Activated T-helper 17 cell treated with anti-CD3 and anti-CD28 coated beads, Interleukin-2, amount 50 U/mL, for 72 hours (primary cell): ENCODE results near the gene SMIM13. TPM values are rescaled to one million over a fixed set of nuclear protein-coding genes. Genes with fewer than 3 reads are reported as not detected.
"Not testable (repeated sequence)": the region's sequence is repeated elsewhere in the genome, so short reads cannot be mapped to it uniquely, and the experiment has no call there.

Experiments
- ATAC-seq: fragments of 150-1000 bp; cut with Tn5 transposase; replicated peaks from 2 replicates; pipeline ENCODE4 v1.10.0; 2021; ENCODE audit warnings: mild to moderate bottlenecking, moderate library complexity
- H3K27ac Mint-ChIP-seq: one replicate; pipeline ENCODE4 v1.8.0; 2022; ENCODE audit warnings: mixed read lengths
- H3K27me3 Mint-ChIP-seq: one replicate; pipeline ENCODE4 v1.8.0; 2022; ENCODE audit warnings: mixed read lengths
- H3K36me3 Mint-ChIP-seq: one replicate; pipeline ENCODE4 v1.8.0; 2022; ENCODE audit warnings: low read depth, mild to moderate bottlenecking, mixed read lengths
- H3K4me1 Mint-ChIP-seq: one replicate; pipeline ENCODE4 v1.8.0; 2022; ENCODE audit warnings: mixed read lengths
- H3K4me3 Mint-ChIP-seq: one replicate; pipeline ENCODE4 v1.8.0; 2022; ENCODE audit warnings: mild to moderate bottlenecking, mixed read lengths
- H3K9me3 Mint-ChIP-seq: one replicate; pipeline ENCODE4 v1.8.0; 2022; ENCODE audit warnings: mixed read lengths
- total RNA-seq, 2 donors: library from RNA; stranded (reverse); gene quantifications; one replicate each; pipeline ENCODE4 v1.2.3, GENCODE V29; 2022

Gene SMIM13
- total RNA-seq, 2 donors from 2014 or later: 5.8 to 10.5 TPM

DNA sequence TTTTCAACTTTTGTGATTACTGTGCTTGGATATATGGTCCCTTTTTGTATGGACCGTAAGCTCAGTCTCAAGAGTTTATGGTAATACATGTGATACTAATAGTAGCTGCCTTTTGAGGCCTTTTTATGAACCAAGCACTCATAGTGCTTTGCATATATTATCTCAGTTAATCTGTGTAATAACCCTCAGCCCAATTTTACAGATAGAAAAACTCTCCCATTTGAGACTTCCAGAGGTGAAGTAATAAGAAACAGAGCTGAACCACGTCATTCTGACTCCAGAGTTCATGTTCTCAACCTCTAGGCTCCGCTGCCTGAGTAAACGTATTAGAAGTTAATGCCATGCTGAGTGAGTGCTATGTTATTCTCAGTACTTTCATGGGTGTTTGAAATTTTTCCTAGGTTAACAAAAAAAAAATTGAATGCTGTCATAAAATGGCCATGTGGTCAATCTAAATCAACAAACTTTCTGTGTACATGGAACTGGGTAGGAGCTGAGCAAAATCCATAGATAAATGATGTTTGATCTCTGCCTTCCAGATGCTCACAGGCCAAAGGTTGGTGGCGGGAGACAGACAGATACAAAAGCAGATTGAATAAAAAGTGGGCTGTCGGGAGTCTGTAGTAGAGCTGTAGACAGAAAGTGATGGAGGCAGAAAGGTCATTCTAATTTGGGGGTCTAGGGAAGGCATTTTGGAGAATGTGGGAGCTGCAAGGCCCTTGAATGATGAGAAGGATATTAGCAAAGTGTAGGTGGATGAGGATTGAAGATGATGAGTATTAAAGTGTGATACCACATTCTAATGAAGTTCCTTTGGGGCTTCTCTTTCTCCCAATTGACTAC lies 26.9 kb upstream of the SMIM13 start:
- H3K4me3 Mint-ChIP-seq: no peak overlapping the region
- no peaks in the 10 kb centered on the region for H3K9me3 Mint-ChIP-seq
- H3K27me3 Mint-ChIP-seq: peaks cover 7% of the 10 kb centered on the region
- H3K27ac Mint-ChIP-seq: no peak overlapping the region
- H3K36me3 Mint-ChIP-seq: no peaks in the 10 kb centered on the region
- ATAC-seq: no peak
- no peaks in the 10 kb centered on the region for H3K4me1 Mint-ChIP-seq

DNA sequence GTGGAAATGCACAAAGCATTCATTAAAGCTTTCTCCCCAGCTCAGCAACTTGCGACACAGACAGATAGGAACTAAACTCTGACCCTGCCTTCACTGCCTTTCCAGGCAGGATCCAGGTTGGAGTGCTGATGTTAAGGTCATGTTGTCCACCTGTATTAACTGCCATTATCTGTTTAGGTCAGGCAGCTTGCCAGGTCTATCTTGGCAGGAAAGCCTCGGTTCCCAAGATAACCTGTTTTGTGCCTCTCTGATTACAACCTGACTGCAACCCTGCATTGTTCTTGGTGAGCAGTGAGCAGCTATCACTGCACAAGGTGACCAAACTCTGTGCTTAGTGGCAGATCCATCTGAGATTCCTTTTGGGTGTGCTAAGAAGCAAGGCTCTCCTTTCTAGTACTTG lies 26.3 kb upstream of the SMIM13 start:
- no peak overlapping the region for H3K27ac Mint-ChIP-seq
- H3K4me3 Mint-ChIP-seq: no peak overlapping the region
- H3K27me3 Mint-ChIP-seq: peaks cover 7% of the 10 kb centered on the region
- no peaks in the 10 kb centered on the region for H3K9me3 Mint-ChIP-seq
- H3K36me3 Mint-ChIP-seq: no peaks in the 10 kb centered on the region
- ATAC-seq: no peak
- no peaks in the 10 kb centered on the region for H3K4me1 Mint-ChIP-seq

DNA sequence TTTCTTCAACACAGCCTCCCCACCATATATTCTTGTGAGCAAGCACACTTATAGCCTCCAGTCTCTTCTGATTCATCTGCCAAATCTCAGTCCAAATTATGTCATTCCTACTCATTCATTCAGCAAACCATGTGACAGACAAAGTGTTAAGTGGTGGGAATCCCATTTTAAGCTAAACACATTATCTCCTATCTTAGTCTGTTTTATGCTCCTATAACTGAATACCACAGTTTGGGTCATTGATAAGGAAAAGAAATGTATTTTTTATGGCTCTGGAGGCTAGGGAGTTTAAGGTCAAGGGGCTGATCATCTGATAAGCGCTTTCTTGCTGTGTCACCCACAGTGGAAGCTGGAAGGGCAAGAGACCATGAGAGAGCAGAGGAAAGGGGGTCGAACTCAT lies 23.9 kb upstream of the SMIM13 start:
- H3K4me1 Mint-ChIP-seq: no peaks in the 10 kb centered on the region
- H3K9me3 Mint-ChIP-seq: no peaks in the 10 kb centered on the region
- H3K4me3 Mint-ChIP-seq: no peak overlapping the region
- peaks cover 4% of the 10 kb centered on the region for H3K27me3 Mint-ChIP-seq
- ATAC-seq: no peak
- H3K27ac Mint-ChIP-seq: no peak overlapping the region
- no peaks in the 10 kb centered on the region for H3K36me3 Mint-ChIP-seq

DNA sequence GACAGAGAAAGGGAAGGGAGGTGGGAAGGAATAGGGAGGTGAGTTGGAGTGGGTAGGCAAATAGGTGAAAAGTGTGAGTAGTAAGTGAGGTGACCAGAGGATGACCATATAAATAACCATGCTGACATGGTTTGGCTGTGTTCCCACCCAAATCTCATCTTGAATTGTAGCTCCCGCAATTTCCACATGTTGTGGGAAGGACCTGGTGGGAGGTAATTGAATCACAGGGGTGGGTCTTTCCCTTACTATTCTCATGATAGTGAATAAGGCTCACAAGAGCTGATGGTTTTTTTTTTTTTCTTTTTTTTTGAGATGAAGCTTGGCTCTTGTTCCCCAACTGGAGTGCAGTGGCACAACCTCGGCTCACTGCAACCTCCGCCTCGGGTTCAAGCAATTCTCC lies 21.5 kb upstream of the SMIM13 start:
- H3K36me3 Mint-ChIP-seq: no peaks in the 10 kb centered on the region
- no peaks in the 10 kb centered on the region for H3K9me3 Mint-ChIP-seq
- no peak overlapping the region for H3K27ac Mint-ChIP-seq
- peaks cover 4% of the 10 kb centered on the region for H3K27me3 Mint-ChIP-seq
- H3K4me3 Mint-ChIP-seq: no peak overlapping the region
- H3K4me1 Mint-ChIP-seq: no peaks in the 10 kb centered on the region
- no peak for ATAC-seq

DNA sequence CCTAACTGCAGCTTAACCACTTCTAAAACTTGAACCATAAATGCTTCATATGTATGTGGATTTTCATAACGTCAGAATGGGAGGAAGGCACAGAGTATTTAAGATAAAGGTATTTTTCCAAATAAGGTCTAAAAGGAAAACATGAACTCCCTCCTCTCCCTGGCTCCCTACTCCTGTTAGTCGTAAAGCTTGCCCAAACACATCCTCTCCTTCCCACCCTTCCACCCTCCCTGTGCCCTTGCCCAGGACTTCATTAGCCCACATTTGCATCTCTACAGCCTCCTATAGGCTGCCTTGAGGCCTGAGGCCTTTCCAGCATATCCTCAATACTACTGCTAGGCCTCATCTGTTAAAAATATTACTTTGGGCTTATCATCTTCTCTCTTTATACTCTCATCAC lies 17.1 kb upstream of the SMIM13 start:
- no peak overlapping the region for H3K27ac Mint-ChIP-seq
- no peaks in the 10 kb centered on the region for H3K9me3 Mint-ChIP-seq
- no peak overlapping the region for H3K4me3 Mint-ChIP-seq
- no peaks in the 10 kb centered on the region for H3K4me1 Mint-ChIP-seq
- no peak for ATAC-seq
- H3K27me3 Mint-ChIP-seq: no peaks in the 10 kb centered on the region
- H3K36me3 Mint-ChIP-seq: no peaks in the 10 kb centered on the region

DNA sequence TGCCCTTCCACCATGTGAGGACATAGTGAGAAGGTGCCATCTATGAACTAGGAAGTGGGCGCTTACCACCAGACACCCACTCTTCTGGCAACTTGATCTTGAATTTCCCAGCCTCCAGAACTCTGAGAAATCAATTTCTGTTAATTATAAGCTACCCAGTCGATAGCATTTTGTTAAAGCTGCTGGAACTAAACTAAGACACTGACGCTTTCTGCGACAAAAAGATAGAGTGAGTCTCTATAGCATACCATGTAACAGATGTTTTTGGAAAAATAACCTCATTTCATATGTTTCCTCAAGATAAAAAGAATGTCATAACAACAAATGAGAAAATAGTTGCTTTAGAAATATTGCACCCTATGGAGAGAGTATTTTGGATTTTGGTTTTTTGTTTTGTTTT lies 15.4 kb upstream of the SMIM13 start:
- H3K27me3 Mint-ChIP-seq: peaks cover under 1% of the 10 kb centered on the region
- H3K36me3 Mint-ChIP-seq: no peaks in the 10 kb centered on the region
- no peak for ATAC-seq
- no peaks in the 10 kb centered on the region for H3K4me1 Mint-ChIP-seq
- H3K4me3 Mint-ChIP-seq: no peak overlapping the region
- H3K9me3 Mint-ChIP-seq: no peaks in the 10 kb centered on the region
- no peak overlapping the region for H3K27ac Mint-ChIP-seq

DNA sequence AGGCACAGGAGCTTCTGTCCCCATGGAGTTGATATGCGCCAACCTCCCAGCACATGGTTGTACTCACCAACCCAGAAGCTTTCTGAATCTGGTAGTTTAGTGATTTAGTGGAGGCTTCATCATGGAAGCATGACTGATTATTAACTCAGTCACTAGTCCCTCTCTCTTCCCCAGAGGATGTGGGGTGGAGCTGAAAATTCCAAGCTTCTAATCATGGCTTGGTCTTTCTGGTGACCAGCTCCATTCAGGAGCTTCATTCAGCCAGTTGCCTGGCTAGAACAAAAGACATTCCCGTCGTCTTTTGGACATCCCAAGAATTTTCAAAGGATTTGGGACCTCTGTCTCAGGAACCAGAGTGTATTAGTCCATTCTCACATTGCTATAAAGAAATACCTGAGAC lies 13.3 kb upstream of the SMIM13 start:
- Mint-ChIP-seq H3K9me3 (no peaks in the 10 kb centered on the region), H3K4me1 (no peaks in the 10 kb centered on the region), H3K4me3 (no peak overlapping the region), H3K27me3 (peaks cover 4% of the 10 kb centered on the region), H3K27ac (no peak overlapping the region), H3K36me3 (no peaks in the 10 kb centered on the region)
- ATAC-seq: no peak

DNA sequence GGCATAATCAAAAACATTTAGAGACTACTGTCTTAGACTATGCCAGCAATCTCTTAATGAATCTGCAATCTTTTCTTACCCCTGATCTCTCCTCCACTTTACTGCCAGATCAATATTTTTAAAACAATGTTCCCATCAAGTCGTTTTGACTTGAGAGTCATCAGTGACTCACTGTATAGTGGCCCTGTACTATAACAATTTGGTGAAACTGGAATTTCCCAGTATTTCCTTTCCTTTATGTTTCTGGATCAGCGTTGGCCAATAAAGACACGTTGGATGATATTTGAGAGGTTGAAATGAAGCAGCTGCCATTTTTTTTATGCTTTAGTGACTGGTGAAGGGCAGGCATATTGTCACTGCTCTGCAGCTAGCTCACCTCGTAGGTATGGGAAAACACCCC lies 10.1 kb upstream of the SMIM13 start:
- Mint-ChIP-seq H3K27me3 (peaks cover 4% of the 10 kb centered on the region), H3K27ac (no peak overlapping the region), H3K4me1 (no peaks in the 10 kb centered on the region)

DNA sequence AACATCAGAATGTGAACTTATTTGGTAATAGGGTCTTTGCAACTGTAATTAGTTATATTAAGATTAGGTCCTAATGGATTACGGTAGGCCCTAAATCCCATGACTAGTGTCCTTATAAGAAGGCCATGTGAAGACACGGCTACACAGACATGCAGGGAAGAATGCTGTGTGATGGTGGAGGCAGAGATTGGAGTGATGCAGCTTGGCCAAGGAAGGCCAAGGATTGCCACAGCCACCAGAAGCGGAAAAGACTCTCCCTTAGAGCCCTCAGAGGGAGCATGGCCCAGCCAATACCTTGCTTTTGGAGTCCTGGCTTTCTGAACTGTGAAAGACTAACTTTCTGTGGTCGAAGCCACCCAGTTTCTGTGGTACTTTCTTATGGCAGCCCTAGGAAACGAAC lies 9.7 kb upstream of the SMIM13 start:
- Mint-ChIP-seq H3K4me3 (no peak overlapping the region), H3K27ac (no peak overlapping the region), H3K4me1 (no peaks in the 10 kb centered on the region), H3K36me3 (no peaks in the 10 kb centered on the region), H3K9me3 (no peaks in the 10 kb centered on the region), H3K27me3 (peaks cover 4% of the 10 kb centered on the region)
- no peak for ATAC-seq

More for the DNA sequence above, 10.1 kb upstream of the SMIM13 start:
- Mint-ChIP-seq H3K36me3 (no peaks in the 10 kb centered on the region), H3K4me3 (no peak overlapping the region), H3K9me3 (no peaks in the 10 kb centered on the region)
- no peak for ATAC-seq

DNA sequence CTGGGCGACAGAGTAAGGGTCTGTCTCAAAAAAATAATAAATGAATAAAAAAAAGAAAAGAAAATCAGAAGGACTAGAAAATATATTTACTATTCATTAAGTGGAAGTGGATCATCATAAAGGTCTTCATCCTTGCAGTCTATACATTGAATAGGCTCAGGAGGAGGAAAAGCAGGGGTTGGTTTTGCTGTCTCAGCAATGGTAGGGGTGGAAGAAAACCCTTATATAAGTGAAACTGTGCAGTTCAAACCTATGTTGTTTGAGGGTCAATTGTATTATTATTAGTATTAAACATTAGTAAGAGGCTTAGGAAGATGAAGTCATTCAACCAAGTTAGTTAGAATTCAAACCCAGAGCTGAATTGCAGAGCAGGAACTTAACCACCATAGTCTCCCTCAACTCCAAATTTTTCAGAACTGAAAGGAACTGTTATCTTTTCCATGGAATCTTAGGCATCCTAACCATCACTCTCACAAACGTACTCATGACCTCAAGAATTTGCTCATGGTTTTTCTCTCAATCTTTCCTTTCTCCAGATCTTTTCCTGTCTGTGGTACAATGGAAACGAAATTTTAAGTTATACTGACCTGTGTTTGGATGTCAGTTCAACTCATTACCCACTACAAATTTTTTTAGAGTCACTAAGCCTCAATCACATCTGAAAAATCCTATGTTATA lies 7.7 kb upstream of the SMIM13 start:
- Mint-ChIP-seq H3K9me3 (no peaks in the 10 kb centered on the region), H3K27me3 (peaks cover 4% of the 10 kb centered on the region), H3K27ac (no peak overlapping the region), H3K4me1 (no peaks in the 10 kb centered on the region), H3K4me3 (no peak overlapping the region), H3K36me3 (no peaks in the 10 kb centered on the region)
- no peak for ATAC-seq

DNA sequence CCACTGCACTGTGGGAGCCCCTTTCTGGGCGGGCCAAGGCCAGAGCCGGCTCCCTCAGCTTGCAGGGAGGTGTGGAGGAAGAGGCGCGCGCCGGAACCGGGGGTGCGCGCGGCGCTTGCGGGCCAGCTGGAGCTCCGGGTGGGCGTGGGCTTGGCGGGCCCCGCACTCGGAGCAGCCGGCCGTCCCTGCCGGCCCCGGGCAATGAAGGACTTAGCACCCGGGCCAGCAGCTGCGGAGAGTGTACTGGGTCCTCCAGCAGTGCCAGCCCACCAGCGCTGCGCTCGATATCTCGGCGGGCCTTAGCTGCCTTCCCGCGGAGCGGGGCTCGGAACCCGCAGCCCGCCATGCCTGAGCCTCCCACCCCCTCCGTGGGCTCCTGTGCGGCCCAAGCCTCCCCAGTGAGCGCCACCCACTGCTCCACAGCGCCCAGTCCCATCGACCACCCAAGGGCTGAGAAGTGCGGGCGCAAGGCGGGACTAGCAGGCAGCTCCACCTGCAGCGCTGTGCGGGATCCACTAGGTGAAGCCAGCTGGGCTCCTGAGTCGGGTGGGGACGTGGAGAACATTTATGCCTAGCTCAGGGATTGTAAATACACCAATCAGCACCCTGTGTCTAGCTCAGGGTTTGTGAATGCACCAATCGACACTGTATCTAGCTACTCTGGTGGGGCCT lies 6.4 kb upstream of the SMIM13 start:
- H3K27me3 Mint-ChIP-seq: not testable (repeated sequence)

DNA sequence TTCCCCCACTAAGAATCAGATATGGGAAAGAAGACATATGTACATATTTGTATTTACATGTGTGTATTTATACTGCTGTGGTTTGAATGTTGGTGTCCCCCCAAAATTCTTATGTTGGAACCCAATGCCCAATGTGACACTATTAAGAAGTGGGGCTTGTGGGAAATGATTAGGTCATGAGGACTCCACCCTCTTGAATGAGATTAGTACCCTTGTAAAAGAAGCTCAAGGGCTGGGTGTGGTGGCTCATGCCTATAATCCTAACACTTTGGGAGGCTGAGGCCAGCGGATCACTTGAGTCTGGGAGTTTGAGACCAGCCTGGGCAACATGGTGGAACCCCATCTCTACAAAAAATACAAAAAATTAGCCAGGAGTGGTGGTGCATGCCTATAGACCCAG lies 3.9 kb upstream of the SMIM13 start:
- peaks cover 5% of the 10 kb centered on the region for H3K36me3 Mint-ChIP-seq
- H3K27me3 Mint-ChIP-seq: no peaks in the 10 kb centered on the region
- H3K9me3 Mint-ChIP-seq: no peaks in the 10 kb centered on the region
- H3K4me3 Mint-ChIP-seq: no peak overlapping the region
- H3K4me1 Mint-ChIP-seq: no peaks in the 10 kb centered on the region
- no peak for ATAC-seq
- no peak overlapping the region for H3K27ac Mint-ChIP-seq

More for the DNA sequence above, 6.4 kb upstream of the SMIM13 start:
- H3K9me3 Mint-ChIP-seq, ATAC-seq, H3K4me1 Mint-ChIP-seq, H3K36me3 Mint-ChIP-seq, H3K4me3 Mint-ChIP-seq, H3K27ac Mint-ChIP-seq: not testable (repeated sequence)

DNA sequence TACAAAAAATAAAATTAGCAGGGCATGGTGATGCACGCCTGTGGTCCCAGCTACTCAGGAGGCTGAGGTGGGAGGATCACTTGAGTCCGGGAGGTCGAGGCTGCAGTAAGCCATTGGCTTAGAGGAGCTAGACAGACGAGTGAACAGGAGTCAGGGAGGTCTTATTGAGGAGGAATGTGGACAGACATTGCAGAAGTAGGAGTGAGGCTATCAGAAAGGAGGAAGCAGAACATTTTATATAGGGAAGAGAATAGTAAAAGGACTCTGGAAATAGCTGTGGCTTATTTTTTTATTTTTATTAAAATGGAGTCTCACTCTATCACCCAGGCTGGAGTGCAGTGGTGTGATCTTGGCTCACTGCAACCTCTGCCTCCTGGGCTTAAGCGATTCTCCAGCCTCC lies 2.5 kb upstream of the SMIM13 start:
- H3K4me3 Mint-ChIP-seq, H3K4me1 Mint-ChIP-seq, H3K27me3 Mint-ChIP-seq, H3K36me3 Mint-ChIP-seq, H3K27ac Mint-ChIP-seq, ATAC-seq, H3K9me3 Mint-ChIP-seq: not testable (repeated sequence)

DNA sequence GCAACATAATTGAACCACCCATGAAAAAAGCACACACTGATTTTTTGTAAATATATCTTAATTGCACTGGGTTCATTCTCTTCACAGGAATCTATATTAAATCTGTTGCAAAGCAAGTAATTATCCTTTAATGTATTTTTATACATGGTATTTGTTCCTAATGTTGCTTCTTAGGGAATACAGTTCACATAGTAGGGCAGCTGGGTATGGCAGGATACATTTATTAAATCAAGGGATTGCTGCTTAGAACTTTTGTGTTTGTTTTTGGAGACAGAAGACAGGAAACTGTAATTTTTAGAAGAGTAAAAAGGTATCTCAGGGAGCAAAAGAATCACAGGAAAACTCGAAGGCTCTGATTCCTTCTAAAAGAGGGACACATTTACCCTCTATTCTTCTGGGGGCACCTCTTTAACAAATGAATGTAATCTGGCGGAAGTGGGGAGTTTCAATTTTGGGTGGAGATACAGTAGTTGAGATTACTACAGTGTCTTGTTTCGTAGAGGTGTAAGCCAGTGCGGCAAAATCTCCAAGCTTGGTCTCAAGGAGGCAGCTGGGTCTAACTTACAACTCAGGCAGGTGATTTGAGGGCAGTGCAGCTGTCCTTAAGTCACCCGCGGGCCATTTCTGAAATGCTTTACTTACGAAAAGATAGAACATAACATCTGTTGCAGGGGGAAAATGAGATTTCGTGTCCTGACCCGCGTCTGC lies 812 bp upstream of the SMIM13 start:
- H3K36me3 Mint-ChIP-seq: peaks cover 19% of the 10 kb centered on the region
- no peaks in the 10 kb centered on the region for H3K9me3 Mint-ChIP-seq
- no peaks in the 10 kb centered on the region for H3K27me3 Mint-ChIP-seq
- ATAC-seq: peak; percentile 20
- H3K4me3 Mint-ChIP-seq: peak overlapping the region; percentile 95
- peak overlapping the region; percentile 66 for H3K27ac Mint-ChIP-seq
- peaks cover 10% of the 10 kb centered on the region for H3K4me1 Mint-ChIP-seq

DNA sequence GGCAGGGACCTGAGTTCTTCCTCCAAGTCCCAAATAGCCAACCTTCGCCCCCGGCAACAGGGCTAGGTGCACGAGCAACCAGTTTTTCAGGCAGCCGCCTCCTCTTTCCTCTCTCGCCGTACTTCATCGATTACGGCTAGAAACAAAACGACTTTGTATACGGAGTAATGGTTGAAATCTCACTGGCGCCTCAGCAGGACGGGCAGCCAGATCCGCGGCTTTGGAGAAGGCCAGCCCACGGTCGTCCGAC lies 333 bp upstream of the SMIM13 start:
- Mint-ChIP-seq H3K27me3 (no peaks in the 10 kb centered on the region), H3K4me3 (peak overlapping the region; percentile 95), H3K9me3 (no peaks in the 10 kb centered on the region), H3K27ac (peak overlapping the region; percentile 66), H3K4me1 (peaks cover 10% of the 10 kb centered on the region), H3K36me3 (peaks cover 22% of the 10 kb centered on the region)
- peak; percentile 16 for ATAC-seq
